H9 (cell line): ENCODE data around the gene PFKL. TPM values are rescaled to one million over a fixed set of nuclear protein-coding genes. Genes with fewer than 3 reads are reported as not detected.

ENCODE experiments used
- DNase-seq: peaks from one replicate; pipeline ENCODE4 v3.0.0-alpha.2; 2017
- H2AFZ ChIP-seq: one replicate; pipeline ENCODE4 v1.6.1; 2013; ENCODE audit warnings: mild to moderate bottlenecking, low read length, control low read depth, moderate library complexity
- H2AK5ac ChIP-seq: 2 replicates; pipeline ENCODE4 v1.6.1; 2013; ENCODE audit warnings: low read length, control low read depth, mixed read lengths; ENCODE audit not compliant: insufficient read length
- H2BK120ac ChIP-seq: one replicate; pipeline ENCODE4 v1.6.1; 2013; ENCODE audit warnings: low read depth, mild to moderate bottlenecking, low read length, control low read depth, inconsistent platforms; ENCODE audit not compliant: poor library complexity, severe bottlenecking
- H2BK12ac ChIP-seq: 2 replicates; pipeline ENCODE4 v1.6.1; 2013; ENCODE audit warnings: low read length, control low read depth, mixed read lengths, low read depth; ENCODE audit not compliant: insufficient read length
- H2BK15ac ChIP-seq: 2 replicates; pipeline ENCODE4 v1.6.1; 2013; ENCODE audit warnings: low read depth, low read length, control low read depth
- H2BK20ac ChIP-seq: one replicate; pipeline ENCODE4 v1.6.1; 2013; ENCODE audit warnings: low read depth, mild to moderate bottlenecking, low read length, control low read depth, inconsistent platforms; ENCODE audit not compliant: poor library complexity, severe bottlenecking
- H2BK5ac ChIP-seq: 2 replicates; pipeline ENCODE4 v1.6.1; 2013; ENCODE audit warnings: low read length, control low read depth, mixed read lengths; ENCODE audit not compliant: insufficient read length
- H3K14ac ChIP-seq: 2 replicates; pipeline ENCODE4 v1.6.1; 2013; ENCODE audit warnings: low read length, control low read depth; ENCODE audit not compliant: insufficient read depth
- H3K18ac ChIP-seq: 2 replicates; pipeline ENCODE4 v1.6.1; 2013; ENCODE audit warnings: low read depth, mild to moderate bottlenecking, mixed read lengths, low read length, control low read depth; ENCODE audit not compliant: insufficient read length
- H3K23ac ChIP-seq: 2 replicates; pipeline ENCODE4 v1.6.1; 2013; ENCODE audit warnings: low read length, control low read depth, mixed read lengths, low read depth; ENCODE audit not compliant: insufficient read length
- H3K23me2 ChIP-seq: 2 replicates; pipeline ENCODE4 v1.6.1; 2013; ENCODE audit warnings: low read depth, mild to moderate bottlenecking, mixed read lengths, low read length, control low read depth; ENCODE audit not compliant: insufficient read length, poor library complexity, severe bottlenecking
- H3K27ac ChIP-seq: 2 replicates; pipeline ENCODE4 v1.5.1; 2013; ENCODE audit warnings: low read length, control low read depth, mixed read lengths, low read depth; ENCODE audit not compliant: insufficient read length
- H3K27me3 ChIP-seq: 2 replicates; pipeline ENCODE4 v1.6.1; 2013; ENCODE audit warnings: low read length, control low read depth, inconsistent platforms; ENCODE audit not compliant: insufficient read depth
- H3K4ac ChIP-seq: 2 replicates; pipeline ENCODE4 v1.6.1; 2013; ENCODE audit warnings: low read depth, mild to moderate bottlenecking, control low read depth, inconsistent platforms, low read length, moderate library complexity
- H3K4me1 ChIP-seq: 2 replicates; pipeline ENCODE4 v1.6.1; 2013; ENCODE audit warnings: low read length, control low read depth, inconsistent platforms; ENCODE audit not compliant: insufficient read depth
- H3K4me2 ChIP-seq: 2 replicates; pipeline ENCODE4 v1.6.1; 2013; ENCODE audit warnings: low read length, control low read depth, mixed read lengths; ENCODE audit not compliant: insufficient read length, insufficient read depth
- H3K56ac ChIP-seq: 2 replicates; pipeline ENCODE4 v1.6.1; 2013; ENCODE audit warnings: low read depth, mild to moderate bottlenecking, mixed read lengths, low read length, control low read depth; ENCODE audit not compliant: insufficient read length
- H3K79me1 ChIP-seq: 2 replicates; pipeline ENCODE4 v1.6.1; 2013; ENCODE audit warnings: low read depth, mild to moderate bottlenecking, moderate library complexity, low read length, control low read depth, inconsistent platforms; ENCODE audit not compliant: insufficient read depth, poor library complexity, severe bottlenecking
- H3K79me2 ChIP-seq: 2 replicates; pipeline ENCODE4 v1.6.1; 2013; ENCODE audit warnings: low read length, control low read depth, inconsistent platforms; ENCODE audit not compliant: insufficient read depth
- H3K9ac ChIP-seq: 2 replicates; pipeline ENCODE4 v1.6.1; 2013; ENCODE audit warnings: low read length, control low read depth, mixed read lengths; ENCODE audit not compliant: insufficient read length; ENCODE audit errors: extremely low read depth
- H3K9me3 ChIP-seq: one replicate; pipeline ENCODE4 v1.6.1; 2013; ENCODE audit warnings: low read depth, low read length, inconsistent platforms; ENCODE audit not compliant: control insufficient read depth
- H3T11ph ChIP-seq: one replicate; pipeline ENCODE4 v1.6.1; 2013; ENCODE audit warnings: mild to moderate bottlenecking, low read length, control low read depth, inconsistent platforms
- H4K20me1 ChIP-seq: one replicate; pipeline ENCODE4 v1.6.1; 2013; ENCODE audit not compliant: control insufficient read depth, insufficient read length, insufficient read depth
- H4K5ac ChIP-seq: 2 replicates; pipeline ENCODE4 v1.6.1; 2013; ENCODE audit warnings: low read depth, mild to moderate bottlenecking, mixed read lengths, low read length, control low read depth; ENCODE audit not compliant: insufficient read length
- H4K8ac ChIP-seq: replicated peaks from 2 replicates; pipeline ENCODE4 v1.6.1; 2013; ENCODE audit warnings: low read length, control low read depth, mixed read lengths, low read depth; ENCODE audit not compliant: insufficient read length
- H4K91ac ChIP-seq: 2 replicates; pipeline ENCODE4 v1.6.1; 2013; ENCODE audit warnings: low read depth, mild to moderate bottlenecking, moderate library complexity, mixed read lengths, low read length, control low read depth; ENCODE audit not compliant: insufficient read length
- H3K27ac Mint-ChIP-seq, 3 experiments: 2 replicates in 2 of 3; 3 replicates in 1 of 3; pipeline ENCODE4 v1.8.0; 2020 to 2021; ENCODE audit warnings: mixed read lengths in 3 of 3, mild to moderate bottlenecking in 1 of 3, moderate library complexity in 1 of 3
- H3K27me3 Mint-ChIP-seq: 2 replicates; pipeline ENCODE4 v1.8.0; 2021; ENCODE audit warnings: low read depth, mild to moderate bottlenecking, moderate library complexity, mixed read lengths
- H3K36me3 Mint-ChIP-seq, 3 experiments: 2 replicates in 2 of 3; 3 replicates in 1 of 3; pipeline ENCODE4 v1.8.0; 2020 to 2021; ENCODE audit warnings: low read depth in 3 of 3, mixed read lengths in 3 of 3; ENCODE audit not compliant: insufficient read depth in 1 of 3
- H3K4me1 Mint-ChIP-seq, 2 experiments: 2 replicates each; pipeline ENCODE4 v1.8.0; 2020; ENCODE audit warnings: mixed read lengths in 2 of 2
- H3K4me3 Mint-ChIP-seq, 2 experiments: 2 replicates in 1 of 2; 3 replicates in 1 of 2; pipeline ENCODE4 v1.8.0; 2020 to 2021; ENCODE audit warnings: mild to moderate bottlenecking in 2 of 2, mixed read lengths in 2 of 2, moderate library complexity in 1 of 2
- H3K9me3 Mint-ChIP-seq, 2 experiments: 2 replicates in 1 of 2; 3 replicates in 1 of 2; pipeline ENCODE4 v1.8.0; 2020; ENCODE audit warnings: mild to moderate bottlenecking in 2 of 2, mixed read lengths in 2 of 2, moderate library complexity in 1 of 2
- WGBS: extraction: QIAGEN DNeasy Blood & Tissue Kit; methylation state at CpG from one replicate; pipeline ENCODE4 v1.1.7; 2013; ENCODE audit warnings: missing lambda C conversion rate, low lambda C conversion rate, mixed read lengths; ENCODE audit not compliant: insufficient read length; ENCODE audit errors: extremely low coverage; 5-methylcytosine and 5-hydroxymethylcytosine counted together
- total RNA-seq: library from RNA; stranded (reverse); gene quantifications from 2 replicates; pipeline ENCODE4 v1.2.1, GENCODE V29; 2021
- TF ChIP-seq, protein P1 (sequence below): fragments of 200-600 bp; sonication (generic); conservative IDR thresholded peaks from 3 replicates; pipeline ENCODE4 v1.8.0; 2021; ENCODE audit warnings: antibody characterized with exemption, mild to moderate bottlenecking

The PFKL gene
- total RNA-seq, 1 experiment from 2014 or later, result 107 TPM

- no peak overlapping the region for H2BK15ac ChIP-seq
- H3K27me3 ChIP-seq, result no peaks in the 10 kb centered on the region
- no peak overlapping the region for H2BK120ac ChIP-seq
- TF ChIP-seq, protein P1, sequence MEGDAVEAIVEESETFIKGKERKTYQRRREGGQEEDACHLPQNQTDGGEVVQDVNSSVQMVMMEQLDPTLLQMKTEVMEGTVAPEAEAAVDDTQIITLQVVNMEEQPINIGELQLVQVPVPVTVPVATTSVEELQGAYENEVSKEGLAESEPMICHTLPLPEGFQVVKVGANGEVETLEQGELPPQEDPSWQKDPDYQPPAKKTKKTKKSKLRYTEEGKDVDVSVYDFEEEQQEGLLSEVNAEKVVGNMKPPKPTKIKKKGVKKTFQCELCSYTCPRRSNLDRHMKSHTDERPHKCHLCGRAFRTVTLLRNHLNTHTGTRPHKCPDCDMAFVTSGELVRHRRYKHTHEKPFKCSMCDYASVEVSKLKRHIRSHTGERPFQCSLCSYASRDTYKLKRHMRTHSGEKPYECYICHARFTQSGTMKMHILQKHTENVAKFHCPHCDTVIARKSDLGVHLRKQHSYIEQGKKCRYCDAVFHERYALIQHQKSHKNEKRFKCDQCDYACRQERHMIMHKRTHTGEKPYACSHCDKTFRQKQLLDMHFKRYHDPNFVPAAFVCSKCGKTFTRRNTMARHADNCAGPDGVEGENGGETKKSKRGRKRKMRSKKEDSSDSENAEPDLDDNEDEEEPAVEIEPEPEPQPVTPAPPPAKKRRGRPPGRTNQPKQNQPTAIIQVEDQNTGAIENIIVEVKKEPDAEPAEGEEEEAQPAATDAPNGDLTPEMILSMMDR, result no peak
- no peak overlapping the region for H4K8ac ChIP-seq
- H2BK5ac ChIP-seq, result no peak overlapping the region
- H3K9me3 ChIP-seq, result no peaks in the 10 kb centered on the region
- H4K20me1 ChIP-seq, result no peaks in the 10 kb centered on the region
- no peak overlapping the region for H3K4me2 ChIP-seq
- H4K91ac ChIP-seq, result no peak overlapping the region
- Mint-ChIP-seq H3K4me3 (no peak overlapping the region), H3K36me3 (peaks cover 0 to 5% (median 0%) of the 10 kb centered on the region in 3 experiments; a peak in 2 of 7 replicates), H3K9me3 (no peaks in the 10 kb centered on the region), H3K27me3 (no peaks in the 10 kb centered on the region), H3K4me1 (0 out of 4 replicates have a peak, but pooled peaks cover 0 to 3% of the 10 kb centered on the region in 2 experiments), H3K27ac (no peak overlapping the region)
- no peak overlapping the region for H2BK20ac ChIP-seq
- no peaks in the 10 kb centered on the region for H3K79me2 ChIP-seq
- no peak overlapping the region for H2AFZ ChIP-seq
- H3K4ac ChIP-seq, result no peak overlapping the region
- no peaks in the 10 kb centered on the region for H3K79me1 ChIP-seq
- H3K23ac ChIP-seq, result no peak overlapping the region
- no peak overlapping the region for H3K27ac ChIP-seq
- H3T11ph ChIP-seq, result no peak overlapping the region
- no peak overlapping the region for H3K9ac ChIP-seq
- WGBS, result no CpG with 5 or more reads among the region's 18 CpGs
- no peak overlapping the region for H3K18ac ChIP-seq
- H3K56ac ChIP-seq, result no peak overlapping the region
- no peak overlapping the region; the same call in 1 of the 2 replicates for H3K14ac ChIP-seq
- no peak overlapping the region for H2AK5ac ChIP-seq
- no peaks in the 10 kb centered on the region for H3K4me1 ChIP-seq
- H3K23me2 ChIP-seq, result no peaks in the 10 kb centered on the region
- no peak for DNase-seq
- no peak overlapping the region for H4K5ac ChIP-seq
- no peak overlapping the region for H2BK12ac ChIP-seq
These were observed 30.8 kb downstream of the PFKL start for GRCh38 chr21:44330698-44331097.
